ENCODE measurements around the gene THOP1.

The THOP1 gene

GRCh38 chr19:2774953-2775555 lies 10.2 kb upstream of the THOP1 start:
- no peak for DNase-seq (ENCODE audit: low read depth)
- H3K4me1 ChIP-seq (ENCODE audit: control insufficient read depth, insufficient read depth, low read length) = peaks cover 39% of the 10 kb centered on the region
- H3K9ac ChIP-seq (ENCODE audit: low read length) = no peak overlapping the region
- H3K27me3 ChIP-seq (replicated peaks; ENCODE audit: control insufficient read depth, insufficient read depth, low read length) = no peaks in the 10 kb centered on the region
- no peaks in the 10 kb centered on the region for H3K9me3 ChIP-seq (ENCODE audit: control insufficient read depth, low read length)
- no peak overlapping the region for H3K4me3 ChIP-seq (ENCODE audit: low read length)
- H3K36me3 ChIP-seq (ENCODE audit: control insufficient read depth, insufficient read depth, low read length, severe bottlenecking) = peaks cover 4% of the 10 kb centered on the region

- Histone ChIP-seq H3K4me3 (ENCODE audit: low read length) (no peak overlapping the region), H3K36me3 (ENCODE audit: control insufficient read depth, insufficient read depth, low read length, severe bottlenecking) (peaks cover 4% of the 10 kb centered on the region), H3K9me3 (ENCODE audit: control insufficient read depth, low read length) (no peaks in the 10 kb centered on the region), H3K9ac (ENCODE audit: low read length) (no peak overlapping the region), H3K27me3 (replicated peaks; ENCODE audit: control insufficient read depth, insufficient read depth, low read length) (no peaks in the 10 kb centered on the region), H3K4me1 (ENCODE audit: control insufficient read depth, insufficient read depth, low read length) (peaks cover 40% of the 10 kb centered on the region)
- DNase-seq (ENCODE audit: low read depth) = peak; percentile 2
These were observed 9.5 kb upstream of the THOP1 start for GRCh38 chr19:2775556-2776430.

GRCh38 chr19:2777952-2778683 lies 7.2 kb upstream of the THOP1 start:
- Histone ChIP-seq H3K9ac (ENCODE audit: low read length) (no peak overlapping the region), H3K4me3 (ENCODE audit: low read length) (no peak overlapping the region), H3K36me3 (ENCODE audit: control insufficient read depth, insufficient read depth, low read length, severe bottlenecking) (peaks cover 4% of the 10 kb centered on the region), H3K4me1 (ENCODE audit: control insufficient read depth, insufficient read depth, low read length) (peaks cover 48% of the 10 kb centered on the region), H3K9me3 (ENCODE audit: control insufficient read depth, low read length) (no peaks in the 10 kb centered on the region), H3K27me3 (replicated peaks; ENCODE audit: control insufficient read depth, insufficient read depth, low read length) (no peaks in the 10 kb centered on the region)
- no peak for DNase-seq (ENCODE audit: low read depth)

- Histone ChIP-seq H3K36me3 (ENCODE audit: control insufficient read depth, insufficient read depth, low read length, severe bottlenecking) (peaks cover 4% of the 10 kb centered on the region), H3K9ac (ENCODE audit: low read length) (peak overlapping the region; percentile 27), H3K9me3 (ENCODE audit: control insufficient read depth, low read length) (no peaks in the 10 kb centered on the region), H3K4me1 (ENCODE audit: control insufficient read depth, insufficient read depth, low read length) (peaks cover 52% of the 10 kb centered on the region), H3K4me3 (ENCODE audit: low read length) (peak overlapping the region; percentile 34), H3K27me3 (replicated peaks; ENCODE audit: control insufficient read depth, insufficient read depth, low read length) (no peaks in the 10 kb centered on the region)
- no peak for DNase-seq (ENCODE audit: low read depth)
These were observed 6.1 kb upstream of the THOP1 start for GRCh38 chr19:2779121-2779740.

- no peak overlapping the region for H3K9ac ChIP-seq (ENCODE audit: low read length)
- no peaks in the 10 kb centered on the region for H3K27me3 ChIP-seq (replicated peaks; ENCODE audit: control insufficient read depth, insufficient read depth, low read length)
- no peaks in the 10 kb centered on the region for H3K9me3 ChIP-seq (ENCODE audit: control insufficient read depth, low read length)
- no peak overlapping the region for H3K4me3 ChIP-seq (ENCODE audit: low read length)
- H3K36me3 ChIP-seq (ENCODE audit: control insufficient read depth, insufficient read depth, low read length, severe bottlenecking) = peaks cover 4% of the 10 kb centered on the region
- no peak for DNase-seq (ENCODE audit: low read depth)
- H3K4me1 ChIP-seq (ENCODE audit: control insufficient read depth, insufficient read depth, low read length) = peaks cover 48% of the 10 kb centered on the region
These were observed 5.0 kb upstream of the THOP1 start for GRCh38 chr19:2780284-2780683.

- Histone ChIP-seq H3K9ac (ENCODE audit: low read length) (peak overlapping the region; percentile 98), H3K9me3 (ENCODE audit: control insufficient read depth, low read length) (no peaks in the 10 kb centered on the region)
- peak; percentile 41 for DNase-seq (ENCODE audit: low read depth)
These were observed 2.9 kb upstream of the THOP1 start for GRCh38 chr19:2782329-2782935.

GRCh38 chr19:2782936-2783780 lies 2.1 kb upstream of the THOP1 start, which contains the start of gene SGTA:
Gene SGTA (minus strand): TSS chr19:2783273. CDS start chr19:2769068, 14,205 bp downstream.
- DNase-seq (ENCODE audit: low read depth) = peak; percentile 99
- H3K9me3 ChIP-seq (ENCODE audit: control insufficient read depth, low read length) = no peaks in the 10 kb centered on the region
- H3K27me3 ChIP-seq (replicated peaks; ENCODE audit: control insufficient read depth, insufficient read depth, low read length) = no peaks in the 10 kb centered on the region
- H3K4me1 ChIP-seq (ENCODE audit: control insufficient read depth, insufficient read depth, low read length) = peaks cover 44% of the 10 kb centered on the region
- peak within 1 kb of the TSS; percentile 96 for H3K4me3 ChIP-seq (ENCODE audit: low read length)
- H3K36me3 ChIP-seq (ENCODE audit: control insufficient read depth, insufficient read depth, low read length, severe bottlenecking) = no peaks in the 10 kb centered on the region
- H3K9ac ChIP-seq (ENCODE audit: low read length) = peak within 1 kb of the TSS; percentile 98

More at GRCh38 chr19:2782329-2782935, 2.9 kb upstream of the THOP1 start:
- Histone ChIP-seq H3K36me3 (ENCODE audit: control insufficient read depth, insufficient read depth, low read length, severe bottlenecking) (peaks cover 2% of the 10 kb centered on the region), H3K4me3 (ENCODE audit: low read length) (peak overlapping the region; percentile 96), H3K4me1 (ENCODE audit: control insufficient read depth, insufficient read depth, low read length) (peaks cover 44% of the 10 kb centered on the region), H3K27me3 (replicated peaks; ENCODE audit: control insufficient read depth, insufficient read depth, low read length) (no peaks in the 10 kb centered on the region)

GRCh38 chr19:2783781-2784145 lies 1.5 kb upstream of the THOP1 start:
- H3K36me3 ChIP-seq (ENCODE audit: control insufficient read depth, insufficient read depth, low read length, severe bottlenecking) = no peaks in the 10 kb centered on the region
- H3K4me1 ChIP-seq (ENCODE audit: control insufficient read depth, insufficient read depth, low read length) = peaks cover 41% of the 10 kb centered on the region
- peak overlapping the region; percentile 12 for H3K9ac ChIP-seq (ENCODE audit: low read length)
- H3K27me3 ChIP-seq (replicated peaks; ENCODE audit: control insufficient read depth, insufficient read depth, low read length) = no peaks in the 10 kb centered on the region
- peak overlapping the region; percentile 96 for H3K4me3 ChIP-seq (ENCODE audit: low read length)
- peak; percentile 2 for DNase-seq (ENCODE audit: low read depth)
- H3K9me3 ChIP-seq (ENCODE audit: control insufficient read depth, low read length) = no peaks in the 10 kb centered on the region

- H3K36me3 ChIP-seq (ENCODE audit: control insufficient read depth, insufficient read depth, low read length, severe bottlenecking) = peaks cover 9% of the 10 kb centered on the region
- DNase-seq (ENCODE audit: low read depth) = no peak
- H3K27me3 ChIP-seq (replicated peaks; ENCODE audit: control insufficient read depth, insufficient read depth, low read length) = no peaks in the 10 kb centered on the region
- H3K9ac ChIP-seq (ENCODE audit: low read length) = no peak overlapping the region
- no peaks in the 10 kb centered on the region for H3K9me3 ChIP-seq (ENCODE audit: control insufficient read depth, low read length)
- H3K4me3 ChIP-seq (ENCODE audit: low read length) = no peak overlapping the region
- H3K4me1 ChIP-seq (ENCODE audit: control insufficient read depth, insufficient read depth, low read length) = peaks cover 11% of the 10 kb centered on the region
These were observed 1.8 kb downstream of the THOP1 start for GRCh38 chr19:2787115-2787514.

GRCh38 chr19:2788237-2788636 lies 2.9 kb downstream of the THOP1 start:
- H3K4me1 ChIP-seq (ENCODE audit: control insufficient read depth, insufficient read depth, low read length) = peaks cover 9% of the 10 kb centered on the region
- H3K4me3 ChIP-seq (ENCODE audit: low read length) = no peak overlapping the region
- no peaks in the 10 kb centered on the region for H3K9me3 ChIP-seq (ENCODE audit: control insufficient read depth, low read length)
- H3K36me3 ChIP-seq (ENCODE audit: control insufficient read depth, insufficient read depth, low read length, severe bottlenecking) = peaks cover 9% of the 10 kb centered on the region
- no peak overlapping the region for H3K9ac ChIP-seq (ENCODE audit: low read length)
- no peak for DNase-seq (ENCODE audit: low read depth)
- no peaks in the 10 kb centered on the region for H3K27me3 ChIP-seq (replicated peaks; ENCODE audit: control insufficient read depth, insufficient read depth, low read length)
